Hepatocyte (in vitro differentiated cells): ENCODE measurements around the gene NEK10. TPM values are rescaled to one million over a fixed set of nuclear protein-coding genes. Genes with fewer than 3 reads are reported as not detected.

ENCODE experiments used
- DNase-seq: peaks from one replicate; pipeline ENCODE4 v3.0.0-alpha.2; 2016; ENCODE audit warnings: low spot score
- H2AFZ ChIP-seq: fragments of 200-600 bp; sonication (generic); 2 replicates; pipeline ENCODE4 v1.6.0; 2016; ENCODE audit warnings: antibody characterized with exemption, mild to moderate bottlenecking
- H3K27ac ChIP-seq: fragments of 200-600 bp; sonication (generic); 2 replicates; pipeline ENCODE4 v1.5.1; 2016; ENCODE audit warnings: mild to moderate bottlenecking
- H3K27me3 ChIP-seq: fragments of 200-600 bp; sonication (generic); 2 replicates; pipeline ENCODE4 v1.6.1; 2016
- H3K36me3 ChIP-seq: fragments of 200-600 bp; sonication (generic); replicated peaks from 2 replicates; pipeline ENCODE4 v1.5.1; 2016; ENCODE audit warnings: low read depth; ENCODE audit not compliant: insufficient read depth
- H3K4me1 ChIP-seq: fragments of 200-600 bp; sonication (generic); 2 replicates; pipeline ENCODE4 v1.5.1; 2016; ENCODE audit warnings: mild to moderate bottlenecking, moderate library complexity; ENCODE audit not compliant: insufficient read depth
- H3K4me2 ChIP-seq: fragments of 200-600 bp; sonication (generic); 2 replicates; pipeline ENCODE4 v1.6.0; 2016
- H3K4me3 ChIP-seq: fragments of 200-600 bp; sonication (generic); 2 replicates; pipeline ENCODE4 v1.5.1; 2016; ENCODE audit warnings: mild to moderate bottlenecking
- H3K79me2 ChIP-seq: fragments of 200-600 bp; sonication (generic); 2 replicates; pipeline ENCODE4 v1.6.0; 2017; ENCODE audit warnings: mild to moderate bottlenecking
- H3K9me2 ChIP-seq: fragments of 200-600 bp; sonication (generic); replicated peaks from 2 replicates; pipeline ENCODE4 v1.6.0; 2017; ENCODE audit warnings: mild to moderate bottlenecking; ENCODE audit not compliant: insufficient read depth
- H3K9me3 ChIP-seq: fragments of 200-600 bp; sonication (generic); 2 replicates; pipeline ENCODE4 v1.5.1; 2016; ENCODE audit warnings: low read depth, mild to moderate bottlenecking
- H4K20me1 ChIP-seq: fragments of 200-600 bp; sonication (generic); 2 replicates; pipeline ENCODE4 v1.6.0; 2016; ENCODE audit warnings: mild to moderate bottlenecking; ENCODE audit not compliant: insufficient read depth, poor library complexity, severe bottlenecking
- CTCF ChIP-seq: fragments of 200-600 bp; sonication (generic); IDR thresholded peaks from 2 replicates; pipeline ENCODE4 v1.5.1; 2016; ENCODE audit warnings: antibody characterized with exemption, mild to moderate bottlenecking; ENCODE audit not compliant: poor library complexity
- EZH2 ChIP-seq: fragments of 200-600 bp; sonication (generic); IDR thresholded peaks from 2 replicates; pipeline ENCODE4 v1.6.1; 2016; ENCODE audit warnings: antibody characterized with exemption, mild to moderate bottlenecking, borderline replicate concordance
- EZH2phosphoT487 ChIP-seq: fragments of 200-600 bp; sonication (generic); IDR thresholded peaks from one replicate; pipeline ENCODE4 v1.6.1; 2018; ENCODE audit warnings: antibody characterized with exemption, mild to moderate bottlenecking, low read depth, moderate library complexity; ENCODE audit not compliant: unreplicated experiment, severe bottlenecking
- WGBS: methylation state at CpG from one replicate; pipeline ENCODE4 v1.1.6; 2016; ENCODE audit warnings: low lambda C conversion rate; ENCODE audit errors: missing lambda C conversion rate; 5-methylcytosine and 5-hydroxymethylcytosine counted together
- polyA plus RNA-seq: library from polyadenylated mRNA; unstranded; fragments of >200 nt; fragmentation: Nextera tagmentation; extraction: Ambion mirVana; gene quantifications from 2 replicates; pipeline ENCODE4 v1.2.1, GENCODE V29; 2016
- total RNA-seq: library from RNA; depleted of rRNA; stranded (reverse); fragments of >200 nt; gene quantifications from 2 replicates; pipeline ENCODE4 v1.2.3, GENCODE V29; 2014

Gene NEK10
- total and polyA plus RNA-seq, 2 experiments from 2014 or later, result 0.13 to 2.0 TPM

- no peaks in the 10 kb centered on the region for H4K20me1 ChIP-seq
- no peaks in the 10 kb centered on the region for H3K27me3 ChIP-seq
- no peaks in the 10 kb centered on the region for H3K36me3 ChIP-seq
- no peaks in the 10 kb centered on the region for H3K9me2 ChIP-seq
- H2AFZ ChIP-seq, result no peak overlapping the region
- TF ChIP-seq EZH2, result no peak
- no peak for TF ChIP-seq EZH2phosphoT487
- TF ChIP-seq CTCF, result no peak
- WGBS, result 87% methylated on average over 3 of the region's 3 CpGs
- H3K79me2 ChIP-seq, result no peaks in the 10 kb centered on the region
- H3K4me1 ChIP-seq, result no peaks in the 10 kb centered on the region
- H3K9me3 ChIP-seq, result no peaks in the 10 kb centered on the region
- H3K4me3 ChIP-seq, result no peak overlapping the region
- DNase-seq, result no peak
- no peak overlapping the region for H3K27ac ChIP-seq
- no peak overlapping the region for H3K4me2 ChIP-seq
Observed at GRCh38 chr3:27344192-27344591, 25.0 kb downstream of the NEK10 start.

- Histone ChIP-seq H3K9me3 (no peaks in the 10 kb centered on the region), H3K4me3 (no peak overlapping the region), H3K27ac (no peak overlapping the region), H4K20me1 (no peaks in the 10 kb centered on the region), H3K79me2 (no peaks in the 10 kb centered on the region), H3K36me3 (no peaks in the 10 kb centered on the region), H3K4me2 (no peak overlapping the region), H3K9me2 (no peaks in the 10 kb centered on the region), H2AFZ (no peak overlapping the region), H3K4me1 (no peaks in the 10 kb centered on the region), H3K27me3 (no peaks in the 10 kb centered on the region)
- DNase-seq, result no peak
- WGBS, result 43% methylated on average over 1 of the region's 1 CpG
- no peak for TF ChIP-seq EZH2phosphoT487
- TF ChIP-seq CTCF, result no peak
- no peak for TF ChIP-seq EZH2
Observed at GRCh38 chr3:27342267-27342666, 26.9 kb downstream of the NEK10 start.

GRCh38 chr3:27340534-27340933 lies 28.6 kb downstream of the NEK10 start:
- H3K4me3 ChIP-seq, result no peak overlapping the region
- H3K4me1 ChIP-seq, result no peaks in the 10 kb centered on the region
- no peak overlapping the region for H3K4me2 ChIP-seq
- no peak for DNase-seq
- no peaks in the 10 kb centered on the region for H3K9me3 ChIP-seq
- TF ChIP-seq EZH2phosphoT487 (no peak), CTCF (no peak), EZH2 (no peak)
- 96% methylated on average over 1 of the region's 1 CpG for WGBS
- no peaks in the 10 kb centered on the region for H3K79me2 ChIP-seq
- H2AFZ ChIP-seq, result no peak overlapping the region
- H3K27ac ChIP-seq, result no peak overlapping the region
- no peaks in the 10 kb centered on the region for H3K36me3 ChIP-seq
- no peaks in the 10 kb centered on the region for H3K27me3 ChIP-seq
- H3K9me2 ChIP-seq, result no peaks in the 10 kb centered on the region
- no peaks in the 10 kb centered on the region for H4K20me1 ChIP-seq

GRCh38 chr3:27335571-27335970 lies 33.6 kb downstream of the NEK10 start:
- Histone ChIP-seq H3K27me3 (no peaks in the 10 kb centered on the region), H2AFZ (no peak overlapping the region), H4K20me1 (no peaks in the 10 kb centered on the region), H3K79me2 (no peaks in the 10 kb centered on the region), H3K36me3 (no peaks in the 10 kb centered on the region), H3K9me2 (no peaks in the 10 kb centered on the region), H3K9me3 (no peaks in the 10 kb centered on the region), H3K27ac (no peak overlapping the region), H3K4me1 (no peaks in the 10 kb centered on the region), H3K4me2 (no peak overlapping the region), H3K4me3 (no peak overlapping the region)
- no peak for DNase-seq
- no peak for TF ChIP-seq EZH2phosphoT487
- TF ChIP-seq CTCF, result no peak
- no peak for TF ChIP-seq EZH2
- WGBS, result 52% methylated on average over 1 of the region's 1 CpG
